Kidney (tissue), 14 donors: Measurements from ENCODE around the gene NBEAL2. TPM values are rescaled to one million over a fixed set of nuclear protein-coding genes. Genes with fewer than 3 reads are reported as not detected.

ENCODE experiments used
- DNase-seq, 5 donors: peaks; one replicate each; pipeline ENCODE4 v3.0.0-alpha.2; 2013 to 2020
- FAIRE-seq: peaks from 2 replicates; lab custom pipeline; 2012; peaks lifted over from hg19 to GRCh38; lab: Jason Lieb, UNC
- H3K27ac ChIP-seq, 2 donors: one replicate each; pipeline ENCODE4 v1.7.0; 2013; ENCODE audit warnings: low read depth in 2 of 2, low read length in 2 of 2, inconsistent platforms in 1 of 2
- H3K27me3 ChIP-seq: one replicate; pipeline ENCODE4 v1.7.1; 2013; ENCODE audit warnings: low read length, inconsistent platforms; ENCODE audit not compliant: control insufficient read depth, insufficient read depth
- H3K36me3 ChIP-seq, 3 donors: one replicate each; pipeline versions ENCODE4 v1.7.0 to v1.7.1; 2013; ENCODE audit warnings: low read length in 3 of 3, control low read depth in 1 of 3, inconsistent platforms in 1 of 3; ENCODE audit not compliant: insufficient read depth in 3 of 3, control insufficient read depth in 2 of 3
- H3K4me1 ChIP-seq, 3 donors: one replicate each; pipeline versions ENCODE4 v1.7.0 to v1.7.1; 2013; ENCODE audit warnings: low read length in 3 of 3, inconsistent platforms in 1 of 3, low read depth in 1 of 3; ENCODE audit not compliant: control insufficient read depth in 2 of 3, insufficient read depth in 2 of 3
- H3K4me3 ChIP-seq, 3 donors: one replicate each; pipeline versions ENCODE4 v1.7.0 to v1.8.1; 2013; ENCODE audit warnings: low read length in 3 of 3, control low read depth in 1 of 3, inconsistent platforms in 1 of 3
- H3K9ac ChIP-seq, 3 donors: one replicate each; pipeline versions ENCODE4 v1.7.0 to v1.7.1; 2013; ENCODE audit warnings: low read length in 3 of 3, control low read depth in 1 of 3, inconsistent platforms in 1 of 3
- H3K9me3 ChIP-seq, 3 donors: one replicate each; pipeline versions ENCODE4 v1.7.0 to v1.7.1; 2013; ENCODE audit warnings: low read length in 3 of 3, control low read depth in 1 of 3, inconsistent platforms in 1 of 3; ENCODE audit not compliant: control insufficient read depth in 2 of 3, insufficient read depth in 1 of 3
- intact Hi-C: fragments of 100-400 bp; cut with DNase I; formaldehyde crosslinking; loops from one replicate; pipeline ENCODE4 v1.11.1; 2022
- polyA plus RNA-seq: library from polyadenylated mRNA; stranded (reverse); fragments of 350-450 nt; fragmentation: Illumina TruSeq; extraction: RNeasy Lipid Tissue Mini Kit (QIAGEN cat#74804); gene quantifications from one replicate; pipeline ENCODE4 v1.2.3, GENCODE V29; 2014; ENCODE audit warnings: low read depth, low replicate concordance; ENCODE audit not compliant: insufficient read depth
- total RNA-seq: library from RNA; stranded (reverse); fragmentation: NEBNext Ultra II Directional; extraction: Animal tissue kit (Norgen Biotek cat#: 25700); gene quantifications from one replicate; pipeline ENCODE4 v1.2.1, GENCODE V29; 2021
- TF ChIP-seq, protein P1 (sequence below): IDR thresholded peaks from 3 replicates; pipeline ENCODE4 v1.5.1; 2012; ENCODE audit warnings: mild to moderate bottlenecking, moderate library complexity, borderline replicate concordance; ENCODE audit not compliant: insufficient read depth; ENCODE audit errors: extremely low read depth
- donor health status: control.
- donor health status: control.
- donor health status: control.
- donor health status: control.
- donor health status: control.
- donor health status: DM: yes; HTN: yes; CAD: no.
- donor health status: Normal renal cell carcinoma (clear cell type).

NBEAL2 gene
- total and polyA plus RNA-seq, 2 donors from 2014 or later: 25.7 to 82.8 TPM

DNA sequence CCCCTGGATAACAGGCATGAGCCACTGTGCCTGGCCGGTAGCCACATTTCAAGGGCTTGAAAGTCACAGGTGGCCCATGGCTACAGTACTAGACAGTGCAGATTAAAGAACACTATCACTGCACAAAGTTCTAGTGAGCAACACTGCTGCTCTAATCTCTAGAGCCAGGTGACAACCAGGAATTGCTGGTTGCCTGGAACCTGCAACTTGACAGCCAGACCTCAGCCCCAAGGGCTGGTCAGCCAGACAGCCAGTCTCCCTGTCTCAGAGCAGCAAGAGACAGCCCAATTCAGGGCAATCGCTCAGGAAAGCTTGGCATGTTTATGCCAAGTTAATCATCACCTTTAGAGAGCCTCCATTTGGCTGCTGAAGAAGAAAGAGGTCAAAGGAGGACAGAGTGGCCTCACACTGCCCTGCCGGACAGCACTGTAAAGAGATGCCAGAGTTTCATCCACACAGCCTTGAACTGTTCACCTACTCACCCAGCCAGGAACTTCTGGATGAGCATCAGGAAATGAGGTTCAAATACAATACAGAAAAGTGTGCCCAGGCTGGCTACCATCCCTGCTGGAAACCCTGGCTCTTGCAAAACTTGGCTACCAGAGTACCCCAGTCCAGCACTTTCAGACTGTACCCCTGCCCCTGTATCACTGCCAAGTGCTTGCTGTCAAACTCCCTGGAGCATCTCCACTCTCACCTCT lies 8.9 kb upstream of the NBEAL2 start:
- Histone ChIP-seq H3K9ac (peak overlapping the region in 1 of 3 donors; percentile 42), H3K27ac (peak overlapping the region; percentile 59 to 75), H3K4me3 (no peak overlapping the region), H3K4me1 (peaks cover 0 to 55% (median 46%) of the 10 kb centered on the region in 3 donors), H3K9me3 (no peaks in the 10 kb centered on the region), H3K27me3 (no peaks in the 10 kb centered on the region), H3K36me3 (peaks cover 2 to 5% (median 2%) of the 10 kb centered on the region in 3 donors)
- FAIRE-seq (peak; percentile 92), DNase-seq (peak in 2 of 5 donors; percentile 55 to 59)
- intact Hi-C loops: no loop called here
- TF ChIP-seq, protein P1, sequence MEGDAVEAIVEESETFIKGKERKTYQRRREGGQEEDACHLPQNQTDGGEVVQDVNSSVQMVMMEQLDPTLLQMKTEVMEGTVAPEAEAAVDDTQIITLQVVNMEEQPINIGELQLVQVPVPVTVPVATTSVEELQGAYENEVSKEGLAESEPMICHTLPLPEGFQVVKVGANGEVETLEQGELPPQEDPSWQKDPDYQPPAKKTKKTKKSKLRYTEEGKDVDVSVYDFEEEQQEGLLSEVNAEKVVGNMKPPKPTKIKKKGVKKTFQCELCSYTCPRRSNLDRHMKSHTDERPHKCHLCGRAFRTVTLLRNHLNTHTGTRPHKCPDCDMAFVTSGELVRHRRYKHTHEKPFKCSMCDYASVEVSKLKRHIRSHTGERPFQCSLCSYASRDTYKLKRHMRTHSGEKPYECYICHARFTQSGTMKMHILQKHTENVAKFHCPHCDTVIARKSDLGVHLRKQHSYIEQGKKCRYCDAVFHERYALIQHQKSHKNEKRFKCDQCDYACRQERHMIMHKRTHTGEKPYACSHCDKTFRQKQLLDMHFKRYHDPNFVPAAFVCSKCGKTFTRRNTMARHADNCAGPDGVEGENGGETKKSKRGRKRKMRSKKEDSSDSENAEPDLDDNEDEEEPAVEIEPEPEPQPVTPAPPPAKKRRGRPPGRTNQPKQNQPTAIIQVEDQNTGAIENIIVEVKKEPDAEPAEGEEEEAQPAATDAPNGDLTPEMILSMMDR: no peak

DNA sequence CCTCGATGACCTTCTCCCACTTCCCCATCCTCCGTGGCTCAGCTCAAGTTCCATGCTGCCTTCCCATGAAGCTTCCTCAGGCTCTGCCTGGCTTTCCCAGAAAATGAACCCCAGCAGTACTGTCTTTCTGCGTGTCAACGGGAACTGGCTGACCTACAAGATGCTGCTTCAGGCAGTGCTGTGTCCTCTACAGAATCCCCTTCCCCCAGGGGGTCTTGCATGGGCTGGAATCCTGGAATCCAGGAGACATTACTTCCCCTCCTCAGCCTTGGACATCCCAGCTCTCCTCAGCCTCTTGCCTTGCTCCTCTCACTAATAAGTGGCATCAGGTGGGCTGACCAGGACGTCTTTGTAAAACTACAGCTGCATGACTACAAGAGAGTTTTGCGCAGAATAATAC lies 8.3 kb upstream of the NBEAL2 start:
- TF ChIP-seq, protein P1: no peak
- Histone ChIP-seq H3K36me3 (peaks cover 0 to 5% (median 2%) of the 10 kb centered on the region in 3 donors), H3K27ac (peak overlapping the region; percentile 59 to 75), H3K27me3 (no peaks in the 10 kb centered on the region), H3K9me3 (no peaks in the 10 kb centered on the region), H3K4me1 (peaks cover 0 to 50% (median 42%) of the 10 kb centered on the region in 3 donors), H3K9ac (peak overlapping the region in 1 of 3 donors; percentile 35), H3K4me3 (no peak overlapping the region)
- DNase-seq: peak in 1 of 5 donors; percentile 26
- no peak for FAIRE-seq
- intact Hi-C loops: no loop called here

DNA sequence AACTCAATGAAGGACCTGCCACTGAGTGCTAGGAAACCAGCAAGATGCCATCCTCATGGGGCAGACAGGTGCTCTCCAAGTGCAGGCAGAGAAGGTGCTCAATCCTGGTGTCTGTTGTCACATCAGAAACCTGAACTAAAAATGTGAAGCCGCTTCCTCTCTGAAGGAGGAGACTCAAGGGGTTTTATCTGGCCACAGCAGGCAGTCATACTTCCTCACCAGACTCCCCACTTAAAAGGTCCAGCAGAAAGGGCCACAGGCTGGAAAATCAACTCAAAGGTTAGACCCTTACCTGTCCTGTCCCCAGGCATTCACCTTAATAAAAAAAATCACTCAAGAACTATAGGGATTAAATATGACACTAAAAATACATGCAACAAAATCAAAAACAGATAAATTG lies 7.7 kb upstream of the NBEAL2 start:
- TF ChIP-seq, protein P1: no peak
- FAIRE-seq (no peak), DNase-seq (peak in 1 of 5 donors; percentile 3)
- Histone ChIP-seq H3K27ac (peak overlapping the region; percentile 59 to 75), H3K36me3 (peaks cover 0 to 5% (median 2%) of the 10 kb centered on the region in 3 donors), H3K9me3 (no peaks in the 10 kb centered on the region), H3K9ac (peak overlapping the region in 2 of 3 donors; percentile 11 to 35), H3K4me1 (peaks cover 0 to 46% (median 42%) of the 10 kb centered on the region in 3 donors), H3K27me3 (no peaks in the 10 kb centered on the region), H3K4me3 (no peak overlapping the region)
- intact Hi-C loops: no loop called here
